HepG2 (cell line): ENCODE results near the gene RMI2. TPM values are rescaled to one million over a fixed set of nuclear protein-coding genes. Genes with fewer than 3 reads are reported as not detected.

Experiments used
- AHDC1 ChIP-seq: sonication (generic); formaldehyde crosslinking; IDR thresholded peaks from 2 replicates; pipeline ENCODE4 v1.5.1; 2020; ENCODE audit warnings: mild to moderate bottlenecking, missing genetic modification reagents, borderline replicate concordance
- CHD2 ChIP-seq: IDR thresholded peaks from 2 replicates; pipeline ENCODE4 v1.6.1; 2011; ENCODE audit warnings: low read depth, low read length, improper control_type of control experiment
- DNMT3B ChIP-seq: conservative IDR thresholded peaks from 2 replicates; pipeline ENCODE4 v1.6.1; 2016; ENCODE audit warnings: missing biosample characterization, control low read depth
- HNRNPK ChIP-seq: fragments of 200-400 bp; formaldehyde crosslinking; IDR thresholded peaks from 2 replicates; pipeline ENCODE4 v1.6.1; 2018; ENCODE audit warnings: low read length, low read depth, moderate library complexity, mild to moderate bottlenecking; ENCODE audit not compliant: poor library complexity, severe bottlenecking
- KDM2A ChIP-seq: sonication (generic); formaldehyde crosslinking; IDR thresholded peaks from 2 replicates; pipeline ENCODE4 v1.4.0; 2020; ENCODE audit warnings: low read depth, missing genetic modification reagents, borderline replicate concordance
- KDM4B ChIP-seq: sonication (generic); formaldehyde crosslinking; IDR thresholded peaks from 2 replicates; pipeline ENCODE4 v1.4.0; 2020; ENCODE audit warnings: missing genetic modification reagents
- LBX2 ChIP-seq: sonication (generic); formaldehyde crosslinking; IDR thresholded peaks from 2 replicates; pipeline ENCODE4 v1.5.0; 2020; ENCODE audit warnings: missing genetic modification reagents, mild to moderate bottlenecking, borderline replicate concordance
- MAF1 ChIP-seq: sonication (generic); formaldehyde crosslinking; IDR thresholded peaks from 2 replicates; pipeline ENCODE4 v1.5.0; 2020; ENCODE audit warnings: missing genetic modification reagents, borderline replicate concordance
- NFE2 ChIP-seq: sonication (generic); formaldehyde crosslinking; IDR thresholded peaks from 2 replicates; pipeline ENCODE4 v1.4.0; 2020; ENCODE audit warnings: missing genetic modification reagents
- NFIB ChIP-seq: sonication (generic); formaldehyde crosslinking; IDR thresholded peaks from 2 replicates; pipeline ENCODE4 v1.9.0; 2021; ENCODE audit warnings: missing genetic modification reagents, mild to moderate bottlenecking, borderline replicate concordance
- PCBP1 ChIP-seq: fragments of 200-400 bp; formaldehyde crosslinking; IDR thresholded peaks from 2 replicates; pipeline ENCODE4 v1.6.1; 2017; ENCODE audit warnings: mild to moderate bottlenecking, low read depth, low read length, borderline replicate concordance
- RFX3 ChIP-seq: IDR thresholded peaks from 2 replicates; pipeline ENCODE4 v1.6.1; 2016; ENCODE audit warnings: missing biosample characterization, missing genetic modification reagents
- SMAD3 ChIP-seq: sonication (generic); formaldehyde crosslinking; IDR thresholded peaks from 2 replicates; pipeline ENCODE4 v1.4.0; 2020; ENCODE audit warnings: missing genetic modification reagents
- THAP11 ChIP-seq: IDR thresholded peaks from 2 replicates; pipeline ENCODE4 v1.6.1; 2016; ENCODE audit warnings: missing biosample characterization, missing genetic modification reagents
- ZNF576 ChIP-seq: sonication (generic); formaldehyde crosslinking; IDR thresholded peaks from 2 replicates; pipeline ENCODE4 v1.4.0; 2020; ENCODE audit warnings: mild to moderate bottlenecking, missing genetic modification reagents
- ZNF589 ChIP-seq: sonication (generic); formaldehyde crosslinking; conservative IDR thresholded peaks from 2 replicates; pipeline ENCODE4 v1.8.0; 2022; ENCODE audit warnings: mild to moderate bottlenecking, moderate library complexity, missing genetic modification reagents
- ZSCAN25 ChIP-seq: sonication (generic); formaldehyde crosslinking; IDR thresholded peaks from 2 replicates; pipeline ENCODE4 v1.8.0; 2022; ENCODE audit warnings: mild to moderate bottlenecking, missing genetic modification reagents
- polyA plus RNA-seq, 8 experiments: library from polyadenylated mRNA; depleted of rRNA in 3 of 8; stranded (reverse) in 7 of 8; unstranded in 1 of 8; fragments of >200 nt; fragmentation: Illumina TruSeq in 4 of 8; extraction: Trizol in 4 of 8; gene quantifications; 2 replicates each; pipeline versions ENCODE4 v1.2.1 to v1.2.3, GENCODE V29; 2011 to 2016; ENCODE audit warnings: low read depth in 4 of 8, missing spikeins in 1 of 8, mixed read lengths in 1 of 8; ENCODE audit not compliant: insufficient read depth in 1 of 8
- total RNA-seq, 5 experiments: library from RNA; depleted of rRNA; stranded (reverse); fragments of >200 nt; fragmentation: Illumina TruSeq; extraction: Trizol; gene quantifications; 2 replicates each; pipeline ENCODE4 v1.2.3, GENCODE V29; 2016; ENCODE audit warnings: low read depth in 1 of 5
- TF ChIP-seq, protein P1 (sequence below): sonication (generic); formaldehyde crosslinking; IDR thresholded peaks from 2 replicates; pipeline ENCODE4 v1.8.1; 2023; ENCODE audit warnings: mild to moderate bottlenecking, moderate library complexity, missing genetic modification reagents
- TF ChIP-seq, protein P2 (sequence below): sonication (generic); formaldehyde crosslinking; IDR thresholded peaks from 2 replicates; pipeline ENCODE4 v1.8.1; 2023; ENCODE audit warnings: mild to moderate bottlenecking, missing genetic modification reagents, borderline replicate concordance

RMI2 gene
- total and polyA plus RNA-seq, 2 of the 13 experiments (the other 11 are each of a cell fraction or from before 2014, with no cell fraction given): 24.5 to 55.7 TPM

- TF ChIP-seq LBX2 (peak; percentile 92; the same call in 1 of the 2 replicates), NFIB (CRISPR knock-in tag) (0 out of 2 replicates have a peak, but pooled peaks have one; percentile 94), KDM4B (CRISPR knock-in tag) (peak; percentile 85; the same call in 1 of the 2 replicates), HNRNPK (no peak), RFX3 (CRISPR knock-in tag) (no peak), THAP11 (peak; percentile 81), SMAD3 (peak; percentile 67; the same call in 1 of the 2 replicates), MAF1 (CRISPR knock-in tag) (no peak), ZNF589 (no peak), AHDC1 (CRISPR knock-in tag) (no peak), DNMT3B (CRISPR knock-in tag) (no peak), KDM2A (CRISPR knock-in tag) (peak; percentile 90; the same call in 1 of the 2 replicates), CHD2 (0 out of 2 replicates have a peak, but pooled peaks have one; percentile 47), ZNF576 (peak; percentile 90; the same call in 1 of the 2 replicates), NFE2 (CRISPR knock-in tag) (peak; percentile 23; the same call in 1 of the 2 replicates), PCBP1 (no peak), ZSCAN25 (no peak)
- TF ChIP-seq, protein P1, sequence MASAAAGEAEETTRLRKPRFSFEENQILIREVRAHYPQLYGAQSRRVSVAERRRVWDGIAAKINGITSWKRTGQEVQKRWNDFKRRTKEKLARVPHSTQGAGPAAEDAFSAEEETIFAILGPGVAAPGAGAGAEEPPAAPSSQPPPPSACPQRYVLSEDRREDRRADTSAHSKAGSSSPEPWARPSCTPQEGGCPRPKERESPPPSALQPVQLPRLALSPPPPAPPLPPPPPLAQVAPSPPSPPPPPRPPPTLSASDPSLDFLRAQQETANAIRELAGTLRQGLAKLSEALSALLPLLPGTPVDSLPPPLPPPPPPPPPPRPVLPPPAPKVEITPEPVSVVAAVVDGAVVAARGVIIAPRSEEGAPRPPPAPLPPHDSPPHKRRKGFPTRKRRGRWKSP (CRISPR knock-in tag): peak; percentile 82; the same call in 1 of the 2 replicates
- TF ChIP-seq, protein P2, sequence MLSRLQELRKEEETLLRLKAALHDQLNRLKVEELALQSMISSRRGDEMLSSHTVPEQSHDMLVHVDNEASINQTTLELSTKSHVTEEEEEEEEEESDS (CRISPR knock-in tag): no peak
Measured at GRCh38 chr16:11396241-11397048, 51.2 kb downstream of the RMI2 start (continued).
